IPS DF 6.9 (cell line): ENCODE results near the gene ELL.

ENCODE experiments used
- DNase-seq: peaks from one replicate; pipeline ENCODE4 v3.0.0-alpha.2; 2013; ENCODE audit warnings: low read depth, low spot score
- H3K27ac ChIP-seq: one replicate; pipeline ENCODE4 v1.5.1; 2013; ENCODE audit warnings: low read length, control low read depth
- H3K27me3 ChIP-seq: 2 replicates; pipeline ENCODE4 v1.6.1; 2013; ENCODE audit warnings: mild to moderate bottlenecking, low read length; ENCODE audit not compliant: control insufficient read depth, insufficient read depth
- H3K36me3 ChIP-seq: 2 replicates; pipeline ENCODE4 v1.6.1; 2013; ENCODE audit warnings: low read length; ENCODE audit not compliant: control insufficient read depth, insufficient read depth
- H3K4me1 ChIP-seq: 2 replicates; pipeline ENCODE4 v1.6.1; 2013; ENCODE audit warnings: low read length; ENCODE audit not compliant: control insufficient read depth, insufficient read depth
- H3K4me3 ChIP-seq: 2 replicates; pipeline ENCODE4 v1.5.1; 2013; ENCODE audit warnings: mild to moderate bottlenecking, low read length
- H3K9me3 ChIP-seq: 2 replicates; pipeline ENCODE4 v1.6.1; 2013; ENCODE audit warnings: low read length, inconsistent platforms; ENCODE audit not compliant: control insufficient read depth, insufficient read depth
- WGBS: extraction: QIAGEN DNeasy Blood & Tissue Kit; methylation state at CpG from one replicate; pipeline ENCODE4 v1.1.7; 2013; ENCODE audit warnings: mixed read lengths, missing lambda C conversion rate; ENCODE audit not compliant: insufficient read length, insufficient coverage; 5-methylcytosine and 5-hydroxymethylcytosine counted together

ELL gene

DNA sequence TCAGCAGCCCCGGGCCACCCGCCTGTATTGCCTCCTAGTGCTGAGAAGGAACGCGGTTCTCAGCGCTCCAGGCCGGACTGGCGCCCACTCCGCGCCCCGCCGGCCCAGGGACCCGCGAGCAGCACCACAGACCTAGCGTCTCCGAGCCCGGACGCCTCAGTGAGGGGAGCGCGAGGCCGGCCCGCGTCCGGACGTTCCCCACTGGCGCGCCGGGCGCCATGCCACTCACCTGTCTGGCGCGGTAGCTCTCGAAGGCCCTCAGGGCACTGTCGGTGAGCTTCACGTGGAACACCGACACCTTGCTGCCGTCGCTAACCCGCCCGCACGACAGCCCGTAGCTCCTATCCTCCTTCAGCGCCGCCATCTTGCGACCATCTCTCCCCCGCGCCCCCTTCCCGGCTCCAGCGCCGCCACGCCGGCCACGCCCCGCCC is at the start of gene ELL:
TSS of gene ELL (minus strand) at position 379 of the 432 bp plus-strand sequence. CDS start at position 364, 15 bp downstream.
- WGBS: no CpG with 5 or more reads among the region's 52 CpGs
- H3K4me1 ChIP-seq: 0 out of 2 replicates have a peak, but pooled peaks cover 2% of the 10 kb centered on the region
- no peaks in the 10 kb centered on the region for H3K27me3 ChIP-seq
- H3K9me3 ChIP-seq: no peaks in the 10 kb centered on the region
- H3K4me3 ChIP-seq: peak within 1 kb of the TSS; percentile 95
- H3K27ac ChIP-seq: no peak within 1 kb of the TSS
- no peaks in the 10 kb centered on the region for H3K36me3 ChIP-seq
- no peak for DNase-seq

GRCh38 chr19:18568367-18568766 is 46.5 kb upstream of the ELL start:
- Histone ChIP-seq H3K9me3 (no peaks in the 10 kb centered on the region), H3K4me1 (peaks cover 5% of the 10 kb centered on the region; the same call in 1 of the 2 replicates), H3K27me3 (no peaks in the 10 kb centered on the region), H3K27ac (no peak overlapping the region), H3K36me3 (peaks cover 24% of the 10 kb centered on the region), H3K4me3 (no peak overlapping the region)
- no peak for DNase-seq
- WGBS: no CpG with 5 or more reads among the region's 15 CpGs

GRCh38 chr19:18566953-18567352 is 45.1 kb upstream of the ELL start:
- H3K27me3 ChIP-seq: no peaks in the 10 kb centered on the region
- no peaks in the 10 kb centered on the region for H3K4me1 ChIP-seq
- no peak overlapping the region for H3K27ac ChIP-seq
- peaks cover 24% of the 10 kb centered on the region for H3K36me3 ChIP-seq
- H3K9me3 ChIP-seq: no peaks in the 10 kb centered on the region
- no CpG with 5 or more reads among the region's 8 CpGs for WGBS
- DNase-seq: no peak
- H3K4me3 ChIP-seq: no peak overlapping the region

GRCh38 chr19:18562086-18562485 is 40.2 kb upstream of the ELL start:
- no peak overlapping the region for H3K27ac ChIP-seq
- no peaks in the 10 kb centered on the region for H3K27me3 ChIP-seq
- no peak overlapping the region for H3K4me3 ChIP-seq
- H3K4me1 ChIP-seq: no peaks in the 10 kb centered on the region
- no peaks in the 10 kb centered on the region for H3K9me3 ChIP-seq
- no CpG with 5 or more reads among the region's 14 CpGs for WGBS
- no peak for DNase-seq
- H3K36me3 ChIP-seq: peaks cover 18% of the 10 kb centered on the region

DNA sequence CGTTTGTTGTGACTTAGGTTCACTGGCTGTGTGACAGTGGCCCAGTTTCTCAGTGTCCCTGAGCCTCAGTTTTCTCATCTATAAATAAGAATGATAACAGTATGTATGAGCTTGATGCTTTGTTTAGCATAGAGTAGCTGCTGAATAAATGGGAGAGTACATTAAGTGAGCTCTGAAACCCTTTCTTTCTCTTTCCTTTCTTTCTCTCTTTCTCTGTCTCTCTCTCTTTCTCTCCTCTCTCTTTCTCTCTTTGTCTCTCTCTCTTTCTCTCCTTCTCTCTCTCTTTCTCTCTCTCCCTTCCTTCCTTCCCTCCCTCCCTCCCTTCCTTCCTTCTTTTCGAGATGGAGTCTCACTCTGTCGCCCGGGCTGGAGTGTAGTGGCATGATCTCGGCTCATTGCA is 37.8 kb upstream of the ELL start:
- H3K27me3 ChIP-seq: no peaks in the 10 kb centered on the region
- no peak overlapping the region for H3K4me3 ChIP-seq
- H3K27ac ChIP-seq: no peak overlapping the region
- H3K36me3 ChIP-seq: peaks cover 9% of the 10 kb centered on the region
- no peaks in the 10 kb centered on the region for H3K9me3 ChIP-seq
- no peaks in the 10 kb centered on the region for H3K4me1 ChIP-seq
- DNase-seq: no peak
- WGBS: no CpG with 5 or more reads among the region's 5 CpGs

GRCh38 chr19:18558604-18559003 is 36.7 kb upstream of the ELL start:
- H3K4me1 ChIP-seq: no peaks in the 10 kb centered on the region
- peaks cover 8% of the 10 kb centered on the region; the same call in 1 of the 2 replicates for H3K36me3 ChIP-seq
- no CpG with 5 or more reads among the region's 3 CpGs for WGBS
- no peak for DNase-seq
- H3K4me3 ChIP-seq: no peak overlapping the region
- H3K27ac ChIP-seq: no peak overlapping the region
- H3K9me3 ChIP-seq: no peaks in the 10 kb centered on the region
- no peaks in the 10 kb centered on the region for H3K27me3 ChIP-seq

DNA sequence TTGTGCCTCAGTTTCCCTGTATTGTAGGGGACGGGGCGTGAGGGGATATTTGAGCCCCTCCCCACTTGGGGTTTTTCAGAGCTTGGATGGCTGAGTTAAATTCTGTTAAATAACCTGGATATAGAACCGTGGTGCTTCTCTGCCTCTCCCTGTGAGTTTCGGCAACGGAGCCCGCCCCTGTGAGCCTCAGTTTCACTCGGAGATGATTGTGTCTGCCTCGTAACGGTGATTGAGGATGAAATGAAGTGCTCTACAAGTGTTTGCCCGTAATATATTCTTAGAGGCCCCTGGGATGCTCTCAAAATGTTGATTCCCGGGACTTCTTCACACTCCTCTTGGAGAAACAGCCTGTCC is 36.3 kb upstream of the ELL start:
- no peak overlapping the region for H3K27ac ChIP-seq
- H3K9me3 ChIP-seq: no peaks in the 10 kb centered on the region
- H3K4me1 ChIP-seq: no peaks in the 10 kb centered on the region
- no peaks in the 10 kb centered on the region for H3K27me3 ChIP-seq
- DNase-seq: no peak
- no CpG with 5 or more reads among the region's 11 CpGs for WGBS
- H3K4me3 ChIP-seq: peak overlapping the region; percentile 84
- peaks cover 8% of the 10 kb centered on the region; the same call in 1 of the 2 replicates for H3K36me3 ChIP-seq

GRCh38 chr19:18557411-18558201 is 35.7 kb upstream of the ELL start, which contains the start of gene KXD1:
Gene KXD1 (plus strand): TSS chr19:18557870. CDS start chr19:18562057, 4,187 bp downstream.
- H3K4me3 ChIP-seq: peak within 1 kb of the TSS; percentile 84
- H3K27ac ChIP-seq: no peak within 1 kb of the TSS
- DNase-seq: peak; percentile 94
- WGBS: no CpG with 5 or more reads among the region's 58 CpGs
- H3K9me3 ChIP-seq: no peaks in the 10 kb centered on the region
- no peaks in the 10 kb centered on the region for H3K27me3 ChIP-seq
- H3K36me3 ChIP-seq: peaks cover 8% of the 10 kb centered on the region; the same call in 1 of the 2 replicates
- H3K4me1 ChIP-seq: no peaks in the 10 kb centered on the region

DNA sequence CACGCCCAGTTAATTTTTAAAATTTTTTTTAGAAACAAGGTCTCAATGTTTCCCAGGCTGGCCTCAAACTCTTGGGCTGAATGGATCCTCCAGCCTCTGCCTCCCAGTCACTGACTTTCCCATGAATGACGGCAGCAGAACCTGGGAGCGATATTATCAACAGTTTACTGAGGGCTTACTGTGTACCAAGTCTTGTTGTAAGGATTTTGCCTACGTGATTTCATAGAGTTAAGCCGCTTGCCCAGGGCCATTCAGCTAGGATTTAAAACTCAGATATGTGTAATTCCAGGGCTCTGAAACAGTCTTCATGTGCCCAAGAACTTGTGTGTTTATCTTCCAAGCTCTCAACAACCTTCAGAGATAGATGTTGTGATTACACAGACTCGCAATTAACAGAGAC is 29.8 kb upstream of the ELL start:
- Histone ChIP-seq H3K4me3 (no peak overlapping the region), H3K9me3 (no peaks in the 10 kb centered on the region), H3K4me1 (no peaks in the 10 kb centered on the region), H3K27ac (no peak overlapping the region), H3K27me3 (no peaks in the 10 kb centered on the region), H3K36me3 (no peaks in the 10 kb centered on the region)
- no CpG with 5 or more reads among the region's 6 CpGs for WGBS
- DNase-seq: no peak

- H3K27me3 ChIP-seq: no peaks in the 10 kb centered on the region
- WGBS: no CpG with 5 or more reads among the region's 12 CpGs
Measured at GRCh38 chr19:18543814-18544475, 22.1 kb upstream of the ELL start.

More at GRCh38 chr19:18543814-18544475, 22.1 kb upstream of the ELL start:
- peaks cover 14% of the 10 kb centered on the region for H3K36me3 ChIP-seq
- H3K4me1 ChIP-seq: peaks cover 2% of the 10 kb centered on the region; the same call in 1 of the 2 replicates
- H3K4me3 ChIP-seq: peak overlapping the region; percentile 41; the same call in 1 of the 2 replicates
- H3K27ac ChIP-seq: no peak overlapping the region
- peak; percentile 48 for DNase-seq
- no peaks in the 10 kb centered on the region for H3K9me3 ChIP-seq
